Esophagus muscularis mucosa (tissue), 4 donors: ENCODE measurements around the gene LRRC72. TPM values are rescaled to one million over a fixed set of nuclear protein-coding genes. Genes with fewer than 3 reads are reported as not detected.

Experiments used
- DNase-seq: peaks from one replicate; pipeline ENCODE4 v3.0.0-alpha.2; 2017; ENCODE audit errors: extremely low spot score
- H3K27ac ChIP-seq, 4 donors: fragments of 200-600 bp; sonication (generic); replicated peaks in 1 of 4; 1 replicate in 3 of 4; 2 replicates in 1 of 4; pipeline ENCODE4 v1.5.1; 2016 to 2019; ENCODE audit warnings: mild to moderate bottlenecking in 1 of 4
- H3K27me3 ChIP-seq, 4 donors: fragments of 200-600 bp; sonication (generic); one replicate each; pipeline versions ENCODE4 v1.5.1 to v1.6.0; 2016 to 2019
- H3K36me3 ChIP-seq, 4 donors: fragments of 200-600 bp; sonication (generic); one replicate each; pipeline ENCODE4 v1.5.1; 2016 to 2019
- H3K4me1 ChIP-seq, 4 donors: fragments of 200-600 bp; sonication (generic); one replicate each; pipeline ENCODE4 v1.5.1; 2016 to 2019
- H3K4me3 ChIP-seq, 4 donors: fragments of 200-600 bp; sonication (generic); 1 replicate in 2 of 4; 2 replicates in 2 of 4; pipeline ENCODE4 v1.5.1; 2016 to 2019; ENCODE audit warnings: mild to moderate bottlenecking in 4 of 4, moderate library complexity in 1 of 4
- H3K9me3 ChIP-seq, 4 donors: fragments of 200-600 bp; sonication (generic); 1 replicate in 3 of 4; 2 replicates in 1 of 4; pipeline ENCODE4 v1.5.1; 2016 to 2019
- CTCF ChIP-seq, 3 experiments: fragments of 200-600 bp in 2 of 3; fragments of 450-650 bp in 1 of 3; sonication (generic) in 2 of 3; IDR thresholded peaks; one replicate each; pipeline ENCODE4 v1.5.1; 2017 to 2019; ENCODE audit warnings: antibody characterized with exemption in 3 of 3, mild to moderate bottlenecking in 2 of 3, moderate library complexity in 1 of 3
- EP300 ChIP-seq: sonication (generic); formaldehyde crosslinking; IDR thresholded peaks from one replicate; pipeline ENCODE4 v1.6.1; 2017; ENCODE audit warnings: antibody characterized with exemption
- POLR2A ChIP-seq: fragments of 450-650 bp; IDR thresholded peaks from one replicate; pipeline ENCODE4 v1.6.1; 2017; ENCODE audit warnings: antibody characterized with exemption, moderate library complexity, mild to moderate bottlenecking, low read depth
- POLR2AphosphoS5 ChIP-seq, 2 donors: sonication (generic); formaldehyde crosslinking; IDR thresholded peaks; one replicate each; pipeline ENCODE4 v1.6.1; 2017; ENCODE audit warnings: antibody characterized with exemption in 2 of 2
- WGBS: methylation state at CpG from one replicate; pipeline ENCODE4 v1.1.5; 2018; 5-methylcytosine and 5-hydroxymethylcytosine counted together
- intact Hi-C: fragments of 100-400 bp; cut with DNase I; formaldehyde crosslinking; loops from one replicate; pipeline ENCODE4 v1.15.1; 2023
- total RNA-seq, 4 donors: library from RNA; depleted of rRNA; stranded (reverse); fragments of >200 nt; gene quantifications; one replicate each; pipeline versions ENCODE4 v1.1.0 to v1.2.1, GENCODE V29; 2016

Gene LRRC72
- total RNA-seq, 4 donors from 2014 or later, result not detected

GRCh38 chr7:16559497-16560179 is 33.0 kb downstream of the LRRC72 start:
- H3K4me1 ChIP-seq, result peaks cover 0 to 5% (median 0%) of the 10 kb centered on the region in 4 donors
- H3K27ac ChIP-seq, result no peak overlapping the region
- no peak for DNase-seq
- 83% methylated on average over 3 of the region's 3 CpGs for WGBS
- H3K27me3 ChIP-seq, result no peaks in the 10 kb centered on the region
- H3K9me3 ChIP-seq, result no peaks in the 10 kb centered on the region
- no peaks in the 10 kb centered on the region for H3K36me3 ChIP-seq
- H3K4me3 ChIP-seq, result no peak overlapping the region
- no peak for TF ChIP-seq POLR2A
- no peak for TF ChIP-seq EP300
- no peak for TF ChIP-seq CTCF (IDR thresholded peaks at IDR 0.05)
- TF ChIP-seq POLR2AphosphoS5 (IDR thresholded peaks at IDR 0.05), result no peak
- intact Hi-C loops, result loop anchor here (10.0 kb wide), 1 partner anchor 125 kb away; no protein-coding TSS in a partner anchor

- no peaks in the 10 kb centered on the region for H3K36me3 ChIP-seq
- H3K27ac ChIP-seq, result no peak overlapping the region
- no peak for TF ChIP-seq POLR2A
- TF ChIP-seq EP300, result no peak
- no peak for TF ChIP-seq CTCF (IDR thresholded peaks at IDR 0.05)
- TF ChIP-seq POLR2AphosphoS5 (IDR thresholded peaks at IDR 0.05), result no peak
- WGBS, result 92% methylated on average over 3 of the region's 3 CpGs
- peaks cover 0 to 9% (median 0%) of the 10 kb centered on the region in 4 donors for H3K4me1 ChIP-seq
- no peak for DNase-seq
- no peaks in the 10 kb centered on the region for H3K9me3 ChIP-seq
- no peak overlapping the region for H3K4me3 ChIP-seq
- intact Hi-C loops, result loop anchor here (10.0 kb wide), 1 partner anchor 127 kb away; no protein-coding TSS in a partner anchor
- no peaks in the 10 kb centered on the region for H3K27me3 ChIP-seq
Observed at GRCh38 chr7:16561943-16562342, 35.3 kb downstream of the LRRC72 start.

DNA sequence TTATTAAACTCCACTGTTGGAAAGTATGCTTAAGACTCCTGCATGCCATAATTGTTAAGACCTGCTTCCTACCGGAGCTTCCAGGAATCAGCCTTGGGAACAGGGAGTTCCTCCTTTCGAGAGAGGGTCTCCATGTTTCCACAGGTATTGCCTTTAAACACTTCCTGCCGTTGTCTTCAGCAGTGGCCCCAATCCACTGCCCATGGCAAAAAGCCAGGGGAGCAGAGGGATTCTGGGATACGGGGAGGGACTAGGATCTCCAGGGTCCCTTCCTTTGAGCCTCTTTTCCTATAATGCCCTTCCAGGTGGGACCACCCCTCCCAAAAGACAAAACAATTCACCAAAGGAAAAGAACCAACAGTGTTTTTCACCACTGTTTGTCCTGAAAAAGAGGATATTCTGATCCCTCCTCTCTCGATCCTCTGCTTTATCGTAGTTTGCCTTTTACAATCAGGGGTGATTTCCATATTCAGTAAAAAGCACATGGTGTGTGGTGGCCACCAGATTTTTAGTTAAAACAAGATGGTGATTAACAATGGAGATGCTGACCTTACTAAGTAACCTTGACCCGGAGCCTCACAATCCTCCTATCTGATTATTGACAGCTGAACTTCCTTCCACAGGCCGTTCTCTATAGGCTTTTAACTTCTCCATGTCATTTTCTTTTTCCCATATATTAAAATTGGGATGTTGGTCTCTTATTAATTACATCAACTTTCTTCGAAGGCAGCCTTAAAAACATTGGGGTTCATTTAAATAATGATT is 36.0 kb downstream of the LRRC72 start:
- Histone ChIP-seq H3K27ac (no peak overlapping the region), H3K36me3 (no peaks in the 10 kb centered on the region), H3K9me3 (no peaks in the 10 kb centered on the region), H3K4me3 (peak overlapping the region in 2 of 4 donors; percentile 4), H3K4me1 (peaks cover 0 to 9% (median 0%) of the 10 kb centered on the region in 4 donors), H3K27me3 (no peaks in the 10 kb centered on the region)
- 90% methylated on average over 9 of the region's 9 CpGs for WGBS
- intact Hi-C loops, result loop anchor here (10.0 kb wide), 1 partner anchor 128 kb away; no protein-coding TSS in a partner anchor
- DNase-seq, result no peak
- TF ChIP-seq POLR2AphosphoS5 (IDR thresholded peaks at IDR 0.05) (no peak), EP300 (no peak), POLR2A (no peak), CTCF (IDR thresholded peaks at IDR 0.05) (no peak)

DNA sequence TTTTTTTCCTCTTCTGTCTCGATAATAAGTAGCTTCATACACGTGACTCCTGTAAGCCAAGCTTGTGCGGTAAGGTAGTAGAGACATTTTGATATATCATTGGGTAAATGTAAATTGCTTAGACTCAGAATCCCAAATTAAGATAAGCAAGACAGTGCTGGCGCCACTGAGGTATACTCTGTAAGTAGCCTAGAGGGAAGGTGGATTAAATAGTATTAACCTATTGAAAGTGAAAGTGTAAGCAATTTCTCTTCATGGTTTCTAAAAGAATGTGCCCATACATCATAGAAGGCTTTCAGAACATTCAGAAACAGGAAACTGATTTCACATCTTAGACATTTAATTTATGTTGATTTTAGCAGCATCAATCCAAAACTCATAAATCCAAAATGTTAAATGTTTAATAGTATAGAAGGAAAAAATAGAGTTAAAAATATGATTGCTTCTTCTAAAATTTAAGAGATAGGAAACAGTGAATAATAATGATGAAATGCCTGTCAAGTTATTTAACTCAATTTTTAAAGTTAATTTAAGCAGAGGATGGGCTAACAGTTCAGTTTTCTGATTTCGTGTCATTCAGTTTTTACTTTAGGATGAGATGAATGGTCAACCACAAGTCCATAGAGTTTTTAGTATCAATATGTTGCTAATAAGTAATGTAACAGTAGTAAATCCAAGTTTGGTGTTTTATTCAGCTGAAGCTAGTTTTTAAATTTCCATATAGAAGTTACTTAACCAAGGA is 36.8 kb downstream of the LRRC72 start:
- intact Hi-C loops, result loop anchor here (2.0 to 10.0 kb wide), 2 partner anchors 129 to 487 kb away; no protein-coding TSS in a partner anchor
- Histone ChIP-seq H3K4me3 (peak overlapping the region in 3 of 4 donors; percentile 4 to 19 (median 4)), H3K27me3 (no peaks in the 10 kb centered on the region), H3K27ac (no peak overlapping the region), H3K4me1 (peaks cover 0 to 9% (median 0%) of the 10 kb centered on the region in 4 donors), H3K36me3 (no peaks in the 10 kb centered on the region), H3K9me3 (no peaks in the 10 kb centered on the region)
- TF ChIP-seq CTCF (IDR thresholded peaks at IDR 0.05) (no peak), POLR2AphosphoS5 (IDR thresholded peaks at IDR 0.05) (no peak), EP300 (no peak), POLR2A (no peak)
- WGBS, result 67% methylated on average over 5 of the region's 5 CpGs
- DNase-seq, result no peak
